OCI-LY1 (cell line): ENCODE data around the gene FXYD1.
"Not testable (repeated sequence)": the region's sequence is repeated elsewhere in the genome, so short reads cannot be mapped to it uniquely, and the experiment has no call there.

Experiments
- EZH2 ChIP-seq: fragments of 200-600 bp; sonication (generic), shearing (Covaris generic); IDR thresholded peaks from 2 replicates; pipeline ENCODE4 v1.8.0; 2017; ENCODE audit warnings: borderline replicate concordance, mixed run types, mild to moderate bottlenecking, antibody characterized with exemption, low read length, moderate library complexity, mixed read lengths
- TF ChIP-seq, protein P1 (sequence below): fragments of 200-600 bp; sonication (generic), shearing (Covaris generic); IDR thresholded peaks from 2 replicates; pipeline ENCODE4 v1.5.1; 2017; ENCODE audit warnings: mild to moderate bottlenecking, antibody characterized with exemption, low read length, moderate library complexity, mixed read lengths

- not testable (repeated sequence) for TF ChIP-seq EZH2
- TF ChIP-seq, protein P1, sequence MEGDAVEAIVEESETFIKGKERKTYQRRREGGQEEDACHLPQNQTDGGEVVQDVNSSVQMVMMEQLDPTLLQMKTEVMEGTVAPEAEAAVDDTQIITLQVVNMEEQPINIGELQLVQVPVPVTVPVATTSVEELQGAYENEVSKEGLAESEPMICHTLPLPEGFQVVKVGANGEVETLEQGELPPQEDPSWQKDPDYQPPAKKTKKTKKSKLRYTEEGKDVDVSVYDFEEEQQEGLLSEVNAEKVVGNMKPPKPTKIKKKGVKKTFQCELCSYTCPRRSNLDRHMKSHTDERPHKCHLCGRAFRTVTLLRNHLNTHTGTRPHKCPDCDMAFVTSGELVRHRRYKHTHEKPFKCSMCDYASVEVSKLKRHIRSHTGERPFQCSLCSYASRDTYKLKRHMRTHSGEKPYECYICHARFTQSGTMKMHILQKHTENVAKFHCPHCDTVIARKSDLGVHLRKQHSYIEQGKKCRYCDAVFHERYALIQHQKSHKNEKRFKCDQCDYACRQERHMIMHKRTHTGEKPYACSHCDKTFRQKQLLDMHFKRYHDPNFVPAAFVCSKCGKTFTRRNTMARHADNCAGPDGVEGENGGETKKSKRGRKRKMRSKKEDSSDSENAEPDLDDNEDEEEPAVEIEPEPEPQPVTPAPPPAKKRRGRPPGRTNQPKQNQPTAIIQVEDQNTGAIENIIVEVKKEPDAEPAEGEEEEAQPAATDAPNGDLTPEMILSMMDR = not testable (repeated sequence)
Measured at GRCh38 chr19:35101949-35102348, 36.7 kb upstream of the FXYD1 start.
